ENCODE data around the gene NKX1-1.
"Not testable (repeated sequence)": the region's sequence is repeated elsewhere in the genome, so short reads cannot be mapped to it uniquely, and the experiment has no call there.

- not testable (repeated sequence) for TF ChIP-seq CTCF (IDR thresholded peaks at IDR 0.05; ENCODE audit: low read depth, low read length); EZH2phosphoT487 (IDR thresholded peaks at IDR 0.05; ENCODE audit: low read depth)
Measured at GRCh38 chr4:1395389-1395820, 10.8 kb downstream of the NKX1-1 start.
